Astrocyte of the cerebellum (primary cell): ENCODE results near the gene TMEM175.

Experiments used
- DNase-seq: peaks from one replicate; pipeline ENCODE4 v3.0.0-alpha.2; 2011; ENCODE audit warnings: low read depth
- H3K4me3 ChIP-seq: 2 replicates; pipeline ENCODE4 v1.5.1; 2011; ENCODE audit warnings: mild to moderate bottlenecking, low read depth, low read length, moderate library complexity
- in situ Hi-C: cut with HindIII; loops from 2 replicates; pipeline ENCODE4 v1.10.0; 2017; ENCODE audit warnings: low sequenced_read_pairs
- TF ChIP-seq, protein P1 (sequence below): IDR thresholded peaks from 2 replicates; pipeline ENCODE4 v1.5.1; 2012; ENCODE audit warnings: low read length, low read depth, moderate library complexity, mild to moderate bottlenecking; ENCODE audit errors: missing control alignments

TMEM175 gene, protein sequence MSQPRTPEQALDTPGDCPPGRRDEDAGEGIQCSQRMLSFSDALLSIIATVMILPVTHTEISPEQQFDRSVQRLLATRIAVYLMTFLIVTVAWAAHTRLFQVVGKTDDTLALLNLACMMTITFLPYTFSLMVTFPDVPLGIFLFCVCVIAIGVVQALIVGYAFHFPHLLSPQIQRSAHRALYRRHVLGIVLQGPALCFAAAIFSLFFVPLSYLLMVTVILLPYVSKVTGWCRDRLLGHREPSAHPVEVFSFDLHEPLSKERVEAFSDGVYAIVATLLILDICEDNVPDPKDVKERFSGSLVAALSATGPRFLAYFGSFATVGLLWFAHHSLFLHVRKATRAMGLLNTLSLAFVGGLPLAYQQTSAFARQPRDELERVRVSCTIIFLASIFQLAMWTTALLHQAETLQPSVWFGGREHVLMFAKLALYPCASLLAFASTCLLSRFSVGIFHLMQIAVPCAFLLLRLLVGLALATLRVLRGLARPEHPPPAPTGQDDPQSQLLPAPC

DNA sequence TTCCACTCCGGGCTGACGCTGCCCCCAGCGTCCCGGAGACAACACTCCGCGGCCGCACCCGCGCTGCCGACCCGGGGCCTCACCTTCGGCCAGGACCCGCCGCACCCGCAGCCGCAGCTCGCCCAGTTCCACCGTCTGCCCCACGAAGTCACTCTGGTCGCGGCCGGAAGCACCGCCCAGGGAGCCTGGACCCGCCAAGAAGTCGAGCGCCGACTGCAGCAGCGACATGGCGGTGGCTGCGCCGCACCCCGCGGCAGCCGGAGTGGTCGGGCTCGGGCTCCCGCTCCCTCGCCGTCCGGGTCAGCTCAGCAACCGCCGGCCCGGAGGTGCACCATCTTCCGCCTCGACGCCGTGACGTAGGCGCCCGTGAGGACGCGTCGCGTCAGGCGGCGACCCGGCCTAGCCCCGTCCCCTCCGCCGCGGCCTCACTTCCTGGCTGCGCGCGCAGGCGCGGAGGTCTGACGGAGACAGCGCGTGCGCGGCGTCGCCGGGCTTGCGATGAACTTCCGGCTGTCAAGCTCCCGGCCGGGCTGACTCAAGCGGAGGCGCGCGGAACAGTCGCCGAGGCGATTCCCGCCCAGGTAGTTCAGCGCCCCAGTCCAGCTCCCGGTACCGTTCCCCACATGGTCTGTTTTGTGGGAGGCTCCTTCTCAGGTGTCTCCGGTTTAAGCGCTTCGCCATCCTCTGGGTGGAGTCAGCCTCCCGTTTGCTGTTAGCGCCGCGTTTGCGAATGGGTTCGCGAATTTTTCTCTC is at the start of gene TMEM175, which contains the start of gene GAK:
TMEM175 (plus strand) TSS at position 501 of the 753 bp plus-strand sequence. CDS start 15,280 bp downstream, outside the sequence.
GAK (minus strand) TSS at position 357 of the 753 bp plus-strand sequence; CDS start at position 228, 129 bp downstream.
- peak within 1 kb of the TSS; percentile 99 for H3K4me3 ChIP-seq
- TF ChIP-seq, protein P1, sequence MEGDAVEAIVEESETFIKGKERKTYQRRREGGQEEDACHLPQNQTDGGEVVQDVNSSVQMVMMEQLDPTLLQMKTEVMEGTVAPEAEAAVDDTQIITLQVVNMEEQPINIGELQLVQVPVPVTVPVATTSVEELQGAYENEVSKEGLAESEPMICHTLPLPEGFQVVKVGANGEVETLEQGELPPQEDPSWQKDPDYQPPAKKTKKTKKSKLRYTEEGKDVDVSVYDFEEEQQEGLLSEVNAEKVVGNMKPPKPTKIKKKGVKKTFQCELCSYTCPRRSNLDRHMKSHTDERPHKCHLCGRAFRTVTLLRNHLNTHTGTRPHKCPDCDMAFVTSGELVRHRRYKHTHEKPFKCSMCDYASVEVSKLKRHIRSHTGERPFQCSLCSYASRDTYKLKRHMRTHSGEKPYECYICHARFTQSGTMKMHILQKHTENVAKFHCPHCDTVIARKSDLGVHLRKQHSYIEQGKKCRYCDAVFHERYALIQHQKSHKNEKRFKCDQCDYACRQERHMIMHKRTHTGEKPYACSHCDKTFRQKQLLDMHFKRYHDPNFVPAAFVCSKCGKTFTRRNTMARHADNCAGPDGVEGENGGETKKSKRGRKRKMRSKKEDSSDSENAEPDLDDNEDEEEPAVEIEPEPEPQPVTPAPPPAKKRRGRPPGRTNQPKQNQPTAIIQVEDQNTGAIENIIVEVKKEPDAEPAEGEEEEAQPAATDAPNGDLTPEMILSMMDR: peak; percentile 10
- peak; percentile 83 for DNase-seq
- in situ Hi-C loops: loop anchor here (5.0 kb wide), 2 partner anchors 40 to 85 kb away; partner anchors contain the start of gene DGKQ

DNA sequence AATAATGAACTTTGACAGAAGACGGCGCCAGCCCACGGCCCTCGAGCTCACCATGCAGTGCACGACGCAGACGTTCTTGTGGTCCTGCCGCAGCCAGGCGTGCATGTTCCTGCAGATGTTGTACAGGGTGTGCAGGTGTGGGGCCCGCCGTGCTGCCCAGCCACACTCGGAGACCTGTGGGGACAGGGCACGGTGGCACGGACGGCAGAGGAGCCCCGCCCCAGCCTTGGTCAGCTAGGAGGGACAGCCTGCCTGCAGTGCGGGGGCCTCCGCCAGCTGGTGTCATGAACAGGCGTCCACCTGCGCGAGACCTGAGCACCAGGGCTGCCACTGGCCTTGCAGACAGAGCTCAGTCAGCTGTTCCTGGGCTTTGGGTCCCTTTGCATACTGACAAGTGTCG is 49.6 kb upstream of the TMEM175 start:
- TF ChIP-seq, protein P1: no peak
- no peak for DNase-seq
- in situ Hi-C loops: no loop called here
- no peak overlapping the region for H3K4me3 ChIP-seq

DNA sequence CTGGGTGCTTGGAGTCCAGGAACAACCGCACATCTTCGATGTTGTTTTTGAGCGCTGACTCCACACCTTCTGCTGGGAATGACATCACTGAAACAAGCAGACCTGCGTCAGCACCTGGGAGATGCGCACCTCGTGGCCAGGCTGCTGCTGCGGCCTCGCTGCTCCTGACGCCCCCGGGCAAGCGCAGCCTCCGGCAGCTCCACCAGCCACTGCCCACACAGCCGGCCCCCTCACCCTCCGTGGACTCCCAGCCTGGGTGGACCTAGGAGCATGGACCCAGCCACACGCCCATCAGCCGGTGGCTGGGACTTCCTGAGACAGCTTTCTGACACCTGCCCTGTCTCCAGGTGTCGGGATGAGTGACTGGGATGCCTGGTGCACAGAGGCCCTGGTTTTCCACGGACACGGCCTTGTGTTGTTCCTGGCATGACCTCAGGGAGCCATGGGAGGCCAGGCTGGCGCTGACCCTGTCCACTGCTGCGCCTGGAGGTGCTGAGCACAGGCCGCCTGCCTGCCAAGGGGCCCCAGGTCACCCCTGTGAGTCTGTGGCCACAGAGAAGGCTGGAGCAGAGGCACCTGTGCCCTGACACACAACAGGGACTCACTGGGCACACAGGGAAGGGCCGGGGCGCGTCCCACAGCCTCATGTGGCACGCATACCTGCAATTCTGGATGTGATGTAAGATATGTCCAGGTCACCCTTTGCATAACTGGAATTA is 48.7 kb upstream of the TMEM175 start:
- in situ Hi-C loops: no loop called here
- DNase-seq: no peak
- H3K4me3 ChIP-seq: no peak overlapping the region
- TF ChIP-seq, protein P1: no peak

DNA sequence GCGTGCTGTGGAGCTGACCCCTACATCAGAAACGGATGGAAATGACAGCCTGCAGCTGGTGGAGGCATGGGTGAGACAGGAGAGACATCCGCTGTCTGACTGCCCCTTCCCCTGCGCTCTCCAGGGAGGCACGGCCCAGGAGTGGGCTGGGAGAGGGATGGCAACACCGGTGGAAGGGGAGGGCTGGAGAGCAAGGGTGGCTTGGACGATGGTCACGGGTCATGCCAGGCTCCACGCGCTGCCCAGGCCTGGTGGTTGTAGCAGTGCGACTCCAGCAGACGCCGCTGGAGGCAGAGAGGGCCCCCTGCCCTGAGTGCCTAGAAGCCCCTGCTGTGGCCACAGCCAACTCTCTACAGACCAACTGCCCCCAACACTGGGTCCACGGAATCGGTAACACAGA is 48.0 kb upstream of the TMEM175 start:
- in situ Hi-C loops: no loop called here
- TF ChIP-seq, protein P1: no peak
- no peak for DNase-seq
- no peak overlapping the region for H3K4me3 ChIP-seq

DNA sequence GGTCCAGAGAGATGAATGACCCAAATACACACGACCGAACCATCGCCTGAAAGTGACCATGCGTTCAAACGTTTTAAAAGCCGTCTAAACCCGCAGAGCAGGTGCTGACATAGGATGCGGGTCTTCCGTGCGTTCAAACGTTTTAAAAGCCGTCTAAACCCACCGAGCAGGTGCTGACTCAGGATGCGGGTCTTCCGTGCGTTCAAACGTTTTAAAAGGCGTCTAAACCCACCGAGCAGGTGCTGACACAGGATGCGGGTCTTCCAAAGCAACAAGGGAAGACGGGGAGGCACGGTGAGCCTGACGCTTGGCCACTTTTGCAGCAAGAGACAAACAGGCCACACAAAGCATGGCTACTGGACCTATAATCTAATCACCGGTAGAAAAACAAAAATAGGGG is 47.4 kb upstream of the TMEM175 start:
- no peak for DNase-seq
- H3K4me3 ChIP-seq: no peak overlapping the region
- in situ Hi-C loops: no loop called here
- TF ChIP-seq, protein P1: no peak

DNA sequence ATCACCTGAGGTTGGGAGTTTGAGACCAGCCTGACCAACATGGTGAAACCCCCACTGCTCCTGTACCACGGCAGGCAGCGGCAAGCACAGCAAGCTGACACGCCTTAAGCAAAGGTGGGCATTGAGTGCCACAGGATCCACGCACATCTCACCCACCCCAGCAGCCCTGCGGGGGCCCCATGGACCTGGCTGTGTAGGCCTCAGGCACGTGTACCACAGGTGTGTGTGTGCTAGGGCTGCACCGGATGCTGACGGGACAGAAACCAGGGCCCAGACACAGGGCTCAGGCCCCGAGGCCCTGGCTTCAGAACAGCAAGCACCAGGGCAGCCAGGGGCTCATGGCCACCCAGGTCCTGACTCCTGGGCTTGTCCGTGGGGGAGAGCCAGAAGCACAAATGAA is 46.9 kb upstream of the TMEM175 start:
- in situ Hi-C loops: no loop called here
- TF ChIP-seq, protein P1: no peak

More for the DNA sequence above, 46.9 kb upstream of the TMEM175 start:
- no peak overlapping the region for H3K4me3 ChIP-seq
- DNase-seq: no peak
